HG03103 (cell line): Measurements from ENCODE around the gene GSTM5.
"Not testable (repeated sequence)": the region's sequence is repeated elsewhere in the genome, so short reads cannot be mapped to it uniquely, and the experiment has no call there.

Experiments
- ATAC-seq: cut with Tn5 transposase; IDR thresholded peaks from one replicate; pipeline ENCODE4 v1.9.1; 2021; ENCODE audit warnings: low read depth; ENCODE audit not compliant: unreplicated experiment

GSTM5 gene

DNA sequence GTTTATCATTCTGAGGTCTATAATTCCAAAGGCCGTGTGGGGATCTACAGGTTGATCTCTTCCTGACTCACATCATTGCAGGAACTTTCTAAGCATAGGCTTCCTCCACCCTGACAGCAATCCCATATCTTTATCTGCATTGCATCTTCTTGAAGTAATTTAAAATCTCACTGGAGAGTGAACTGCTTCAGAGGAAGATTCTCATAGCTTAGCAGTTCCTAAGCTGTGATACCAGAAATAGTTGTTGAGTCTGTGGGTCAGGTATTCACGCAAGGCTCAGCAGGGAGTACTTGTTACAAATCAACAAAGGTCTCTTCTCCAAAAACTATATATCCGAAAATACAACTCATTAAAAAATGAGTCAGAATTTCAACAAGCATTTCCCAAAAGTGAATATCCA is 16.9 kb upstream of the GSTM5 start:
- not testable (repeated sequence) for ATAC-seq

GRCh38 chr1:109697066-109697465 is 15.0 kb upstream of the GSTM5 start:
- ATAC-seq: no peak

- not testable (repeated sequence) for ATAC-seq
Measured at GRCh38 chr1:109697861-109698260, 14.2 kb upstream of the GSTM5 start.

- ATAC-seq: not testable (repeated sequence)
Measured at GRCh38 chr1:109702940-109703339, 9.1 kb upstream of the GSTM5 start.

DNA sequence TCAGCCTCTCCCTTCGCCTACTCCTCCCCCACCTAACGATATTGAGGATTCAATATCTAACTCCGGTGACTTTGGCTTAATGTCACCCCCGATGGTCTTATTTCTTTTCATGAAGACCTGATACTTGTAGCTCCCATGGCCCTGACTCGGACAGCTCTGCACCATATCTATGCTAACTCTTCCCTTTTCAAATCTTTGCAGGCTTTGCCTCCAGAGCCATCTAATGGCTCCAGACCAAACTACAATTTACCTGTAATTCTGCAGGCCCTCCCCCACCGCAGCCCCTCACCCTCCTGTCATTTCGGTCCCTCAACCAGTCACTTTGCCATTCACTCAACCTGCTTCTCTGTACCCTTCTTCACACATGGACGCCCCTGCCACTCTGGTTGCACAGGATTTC is 7.9 kb upstream of the GSTM5 start:
- ATAC-seq: no peak

DNA sequence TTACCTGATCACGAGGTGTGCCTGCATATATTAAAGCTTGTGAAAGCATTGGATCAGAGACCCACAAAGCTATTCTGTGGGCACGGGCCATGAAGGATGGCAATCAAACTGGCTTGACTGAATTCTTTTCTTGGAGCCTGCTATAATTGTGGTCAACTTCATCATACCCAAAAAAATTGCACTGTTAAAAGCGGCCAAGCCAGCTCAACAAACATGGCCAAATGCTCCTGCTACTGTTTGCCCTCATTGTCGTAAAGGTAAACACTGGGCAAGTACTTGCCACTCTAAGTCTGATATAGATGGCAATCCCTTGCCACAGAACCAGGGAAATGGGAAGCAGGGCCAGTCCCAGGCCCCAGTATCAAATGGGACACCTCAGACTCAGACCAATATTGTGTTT is 6.6 kb upstream of the GSTM5 start:
- no peak for ATAC-seq

GRCh38 chr1:109708949-109709348 is 3.1 kb upstream of the GSTM5 start:
- not testable (repeated sequence) for ATAC-seq

DNA sequence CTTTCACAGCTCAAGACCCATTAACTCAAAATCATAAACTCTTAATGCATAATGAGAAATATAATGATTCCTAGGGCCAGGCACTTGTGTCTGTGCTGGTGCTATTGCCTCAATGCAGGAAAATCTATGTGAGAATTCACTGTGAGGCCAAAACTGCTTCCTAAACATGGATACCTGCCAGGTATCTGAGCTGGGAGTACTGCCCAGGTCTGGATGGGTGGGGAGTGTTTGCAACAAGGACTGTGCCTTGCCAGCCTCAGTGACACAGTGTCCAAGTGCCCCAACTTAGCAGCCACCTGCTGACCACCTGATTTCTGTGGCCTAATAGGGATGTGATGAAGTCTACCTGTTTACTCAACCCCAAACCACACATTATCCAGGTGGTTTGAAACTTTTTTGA is 2.2 kb upstream of the GSTM5 start:
- ATAC-seq: not testable (repeated sequence)

DNA sequence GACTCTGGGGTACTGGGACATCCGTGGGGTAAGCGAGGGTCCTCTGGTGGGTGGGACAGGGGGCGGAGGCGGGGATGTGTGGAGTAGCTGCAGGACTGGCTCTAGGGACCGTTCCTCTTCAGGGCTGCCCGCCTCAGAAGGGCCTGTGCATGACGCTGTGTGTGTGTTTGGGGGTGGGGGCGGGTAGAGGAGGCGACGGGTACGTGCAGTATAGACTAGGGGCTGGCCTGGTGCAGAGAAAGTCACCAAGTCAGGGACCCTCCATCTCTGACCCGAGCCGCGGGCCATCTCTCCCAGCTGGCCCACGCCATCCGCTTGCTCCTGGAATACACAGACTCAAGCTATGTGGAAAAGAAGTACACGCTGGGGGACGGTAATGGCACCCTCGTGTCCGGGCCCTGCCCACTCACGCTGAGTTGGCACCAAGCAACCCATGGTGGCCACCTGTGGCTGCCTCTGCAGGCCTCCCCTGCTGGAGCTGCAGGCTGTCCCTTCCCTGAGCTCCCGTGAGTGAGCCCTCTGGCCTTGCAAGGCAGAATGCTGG is 342 bp downstream of the GSTM5 start:
- ATAC-seq: no peak

DNA sequence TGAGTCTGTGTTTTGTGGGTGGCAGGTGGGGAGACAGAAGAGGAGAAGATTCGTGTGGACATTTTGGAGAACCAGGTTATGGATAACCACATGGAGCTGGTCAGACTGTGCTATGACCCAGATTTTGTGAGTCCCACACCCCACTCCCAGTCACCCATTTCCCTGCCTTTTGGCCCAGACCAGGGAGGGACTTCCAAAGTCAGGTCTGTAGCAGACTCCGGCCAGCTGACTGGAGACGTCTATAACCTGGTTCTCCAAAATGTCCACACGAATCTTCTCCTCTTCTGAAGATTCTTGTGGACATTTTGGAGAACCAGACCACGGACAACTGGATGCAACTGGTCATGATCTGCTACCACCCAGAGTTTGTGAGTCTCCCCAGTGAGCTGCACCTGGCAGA is 1.6 kb downstream of the GSTM5 start:
- no peak for ATAC-seq

DNA sequence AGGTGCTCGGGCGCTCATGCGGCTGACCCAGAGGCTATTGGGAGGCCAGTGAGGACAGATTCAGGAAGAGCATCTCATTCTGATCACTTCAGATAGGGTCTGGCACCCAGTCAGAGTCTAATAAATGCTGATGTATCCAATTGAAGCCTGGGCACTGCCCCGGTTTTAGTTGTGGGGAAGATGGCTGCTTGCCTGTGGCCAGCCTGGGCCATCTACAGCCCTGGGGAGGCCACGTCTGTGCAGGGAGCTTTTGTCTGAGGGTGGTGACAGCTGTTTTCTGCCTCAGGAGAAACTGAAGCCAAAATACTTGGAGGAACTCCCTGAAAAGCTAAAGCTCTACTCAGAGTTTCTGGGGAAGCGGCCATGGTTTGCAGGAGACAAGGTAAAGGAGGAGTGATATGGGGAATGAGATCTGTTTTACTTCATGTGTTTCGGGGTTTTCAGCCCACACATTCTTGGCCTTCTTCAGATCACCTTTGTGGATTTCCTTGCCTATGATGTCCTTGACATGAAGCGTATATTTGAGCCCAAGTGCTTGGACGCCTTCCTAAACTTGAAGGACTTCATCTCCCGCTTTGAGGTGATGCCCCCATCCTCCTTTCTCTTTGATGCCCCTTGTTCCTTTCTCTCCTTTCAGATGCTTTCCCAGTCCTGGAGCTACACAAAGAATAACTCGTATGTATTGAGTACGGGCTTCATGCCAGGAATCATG is 2.8 kb downstream of the GSTM5 start:
- no peak for ATAC-seq

- no peak for ATAC-seq
Measured at GRCh38 chr1:109716121-109716520, 4.1 kb downstream of the GSTM5 start.

GRCh38 chr1:109716570-109717090 is 4.6 kb downstream of the GSTM5 start:
- ATAC-seq: no peak

DNA sequence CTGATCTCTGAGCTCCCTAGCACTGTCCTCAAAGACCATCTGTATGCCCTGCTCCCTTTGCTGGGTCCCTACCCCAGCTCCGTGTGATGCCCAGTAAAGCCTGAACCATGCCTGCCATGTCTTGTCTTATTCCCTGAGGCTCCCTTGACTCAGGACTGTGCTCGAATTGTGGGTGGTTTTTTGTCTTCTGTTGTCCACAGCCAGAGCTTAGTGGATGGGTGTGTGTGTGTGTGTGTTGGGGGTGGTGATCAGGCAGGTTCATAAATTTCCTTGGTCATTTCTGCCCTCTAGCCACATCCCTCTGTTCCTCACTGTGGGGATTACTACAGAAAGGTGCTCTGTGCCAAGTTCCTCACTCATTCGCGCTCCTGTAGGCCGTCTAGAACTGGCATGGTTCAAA is 5.7 kb downstream of the GSTM5 start:
- no peak for ATAC-seq

GRCh38 chr1:109718495-109718894 is 6.4 kb downstream of the GSTM5 start:
- ATAC-seq: no peak

DNA sequence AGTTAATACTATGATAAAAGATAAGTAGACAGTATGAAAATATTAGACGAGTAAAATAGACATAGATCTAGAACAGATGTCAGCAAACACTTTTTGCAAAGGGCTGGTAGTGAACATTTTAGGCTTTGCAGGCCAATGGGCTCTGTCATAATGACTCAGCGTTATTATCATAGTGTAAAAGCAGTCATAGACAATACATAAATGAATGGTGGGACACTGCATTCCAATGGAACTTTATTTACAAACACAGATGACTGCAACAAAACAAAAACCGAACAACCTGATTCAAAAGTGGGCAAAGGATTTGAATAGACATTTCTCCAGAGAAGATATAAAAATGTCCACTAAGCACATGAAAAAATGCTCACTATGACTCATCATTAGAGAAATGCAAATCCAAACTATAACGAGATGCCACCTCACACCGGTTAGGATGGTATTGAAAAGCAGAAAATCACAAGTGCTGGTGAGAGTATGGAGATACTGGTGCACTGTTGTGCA is 7.3 kb downstream of the GSTM5 start:
- no peak for ATAC-seq

- ATAC-seq: no peak
Measured at GRCh38 chr1:109721042-109721441, 9.0 kb downstream of the GSTM5 start.

GRCh38 chr1:109721971-109722370 is 9.9 kb downstream of the GSTM5 start:
- ATAC-seq: no peak

- ATAC-seq: no peak
Measured at GRCh38 chr1:109722908-109723691, 11.0 kb downstream of the GSTM5 start.

- no peak for ATAC-seq
Measured at GRCh38 chr1:109724933-109725332, 12.9 kb downstream of the GSTM5 start.

DNA sequence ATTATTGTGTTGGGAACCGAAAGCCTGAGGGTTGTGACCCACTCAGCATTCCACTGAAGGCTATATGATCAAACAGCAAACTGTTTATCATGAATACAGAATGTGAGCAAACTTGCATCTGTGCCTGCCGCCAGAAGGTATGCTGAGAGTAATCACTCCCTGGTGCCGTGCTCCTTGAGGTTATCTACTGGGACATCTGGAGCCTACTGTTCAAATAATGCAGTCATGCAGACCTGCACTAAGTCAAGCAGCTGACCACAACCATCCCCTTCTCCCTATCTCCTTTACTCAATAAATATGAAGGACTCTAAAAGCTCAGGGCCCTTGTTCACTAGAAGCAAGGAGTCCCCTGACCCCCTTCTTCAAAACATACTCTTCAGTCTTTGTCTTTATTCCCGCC is 13.5 kb downstream of the GSTM5 start:
- no peak for ATAC-seq
